GM23248 (cell line): Measurements from ENCODE around the gene GPS1.

ENCODE experiments used
- EZH2 ChIP-seq: fragments of 200-600 bp; sonication (generic); IDR thresholded peaks from 2 replicates; pipeline ENCODE4 v1.6.1; 2018; ENCODE audit warnings: antibody characterized with exemption, mild to moderate bottlenecking; ENCODE audit not compliant: insufficient read depth, poor library complexity, severe bottlenecking
- EZH2phosphoT487 ChIP-seq: fragments of 200-600 bp; sonication (generic); IDR thresholded peaks from 2 replicates; pipeline ENCODE4 v1.6.1; 2018; ENCODE audit warnings: antibody characterized with exemption, moderate library complexity, mild to moderate bottlenecking, low read depth; ENCODE audit not compliant: insufficient read depth

DNA sequence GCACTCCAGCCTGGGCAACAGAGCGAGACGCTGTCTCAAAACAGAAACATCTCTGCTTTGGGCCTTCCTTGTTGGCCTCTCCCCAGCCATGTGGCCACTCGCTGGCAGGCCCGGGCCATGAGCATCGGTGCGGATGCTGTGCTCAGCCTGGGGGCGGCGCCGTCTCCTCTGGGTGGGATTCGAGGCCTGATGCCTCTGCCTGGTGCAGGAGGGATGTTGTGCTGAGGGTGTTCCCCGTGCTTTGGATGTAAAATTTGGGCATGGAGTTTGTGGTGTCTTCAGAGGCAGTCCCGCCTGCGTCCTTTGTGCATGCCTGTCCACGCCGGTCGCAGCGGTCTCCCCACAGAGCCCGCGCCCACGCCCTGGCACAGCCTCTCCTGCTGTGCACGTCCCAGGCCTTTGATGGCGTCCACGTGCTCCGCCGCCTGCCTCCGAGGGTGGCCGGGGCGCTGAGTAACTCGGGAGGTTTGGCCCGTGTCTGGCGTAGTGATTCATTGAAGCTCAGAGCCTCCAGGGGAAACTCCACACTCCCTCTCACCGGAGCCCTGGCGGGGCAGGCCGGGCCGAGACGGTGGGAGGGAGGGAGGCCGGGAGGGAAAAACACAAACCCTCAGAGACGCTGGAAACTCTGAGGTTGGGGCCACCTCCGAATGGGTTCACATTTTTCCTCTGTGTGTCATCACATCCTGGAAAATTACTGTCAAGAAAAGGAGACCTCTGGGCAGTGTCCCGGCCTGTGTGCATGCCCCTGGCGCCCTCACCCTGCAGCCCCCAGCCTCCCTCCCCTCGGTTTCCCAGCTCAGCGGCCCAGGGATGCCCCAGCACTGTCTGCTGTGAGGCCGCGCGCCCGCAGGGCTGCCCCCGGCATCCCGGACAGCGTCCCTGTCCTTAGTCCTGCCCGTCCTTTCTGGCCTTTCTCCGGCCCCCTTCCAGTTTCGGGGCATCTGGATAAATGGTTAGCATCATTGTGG, 48.0 kb upstream of the GPS1 start:
- TF ChIP-seq EZH2phosphoT487 (no peak), EZH2 (no peak)
